T-cell (primary cell): ENCODE measurements around the gene DCC. TPM values are rescaled to one million over a fixed set of nuclear protein-coding genes. Genes with fewer than 3 reads are reported as not detected.

Experiments
- ATAC-seq, 4 experiments: fragments of 200-7000 bp in 3 of 4; fragments of 150-1000 bp in 1 of 4; cut with Tn5 transposase; replicated peaks in 1 of 4; 1 replicate in 3 of 4; 2 replicates in 1 of 4; pipeline ENCODE4 v1.10.0; 2021; ENCODE audit warnings: moderate library complexity in 3 of 4, mild to moderate bottlenecking in 2 of 4, moderate number of reproducible peaks in 1 of 4
- CTCF ChIA-PET, 2 donors: fragments of 300-600 bp; sonication (Branson Sonifier 250); formaldehyde crosslinking; loops; one replicate each; lab custom pipeline; 2022; ENCODE audit warnings: antibody characterized with exemption in 2 of 2; lab: Charles Lee
- POLR2A ChIA-PET, 2 donors: fragments of 300-600 bp; sonication (Branson Sonifier 250); formaldehyde crosslinking; loops; one replicate each; lab custom pipeline; 2022; ENCODE audit warnings: antibody characterized with exemption in 2 of 2; lab: Charles Lee
- DNase-seq, 35 experiments: peaks; one replicate each; pipeline versions ENCODE4 v3.0.0 to v3.0.0-alpha.2; 2013 to 2023
- H3K27ac ChIP-seq: one replicate; pipeline ENCODE4 v1.5.1; 2013; ENCODE audit warnings: low read length
- H3K27me3 ChIP-seq, 2 experiments: replicated peaks in 1 of 2; 1 replicate in 1 of 2; 2 replicates in 1 of 2; pipeline versions ENCODE4 v1.6.1 to v1.7.0; 2013; ENCODE audit warnings: low read length in 1 of 2, mixed read lengths in 1 of 2; ENCODE audit not compliant: control insufficient read depth in 2 of 2, insufficient read depth in 2 of 2; ENCODE audit errors: extremely low read depth in 1 of 2
- H3K36me3 ChIP-seq, 2 donors: 1 replicate in 1 of 2; 2 replicates in 1 of 2; pipeline versions ENCODE4 v1.6.1 to v1.7.0; 2013; ENCODE audit warnings: low read length in 1 of 2; ENCODE audit not compliant: control insufficient read depth in 2 of 2, insufficient read depth in 1 of 2; ENCODE audit errors: extremely low read depth in 1 of 2
- H3K4me1 ChIP-seq, 2 experiments: 1 replicate in 1 of 2; 2 replicates in 1 of 2; pipeline versions ENCODE4 v1.6.1 to v1.7.0; 2013; ENCODE audit warnings: low read length in 2 of 2, mixed read lengths in 1 of 2; ENCODE audit not compliant: insufficient read depth in 2 of 2, control insufficient read depth in 1 of 2; ENCODE audit errors: extremely low read depth in 1 of 2
- H3K4me3 ChIP-seq, 2 donors: 1 replicate in 1 of 2; 2 replicates in 1 of 2; pipeline versions ENCODE4 v1.5.1 to v1.7.0; 2013; ENCODE audit warnings: mild to moderate bottlenecking in 2 of 2, low read length in 1 of 2, moderate library complexity in 1 of 2; ENCODE audit not compliant: control insufficient read depth in 1 of 2; ENCODE audit errors: extremely low read depth in 1 of 2
- H3K9me3 ChIP-seq: 2 replicates; pipeline ENCODE4 v1.7.0; 2013
- H3K27ac Mint-ChIP-seq, 2 donors: one replicate each; pipeline ENCODE4 v1.8.0; 2020 to 2021; ENCODE audit warnings: mild to moderate bottlenecking in 2 of 2, mixed read lengths in 2 of 2
- H3K27me3 Mint-ChIP-seq, 2 donors: one replicate each; pipeline ENCODE4 v1.8.0; 2021 to 2022; ENCODE audit warnings: mixed read lengths in 2 of 2
- H3K36me3 Mint-ChIP-seq: one replicate; pipeline ENCODE4 v1.8.0; 2021; ENCODE audit warnings: mixed read lengths
- H3K4me1 Mint-ChIP-seq, 3 donors: one replicate each; pipeline ENCODE4 v1.8.0; 2020 to 2022; ENCODE audit warnings: mixed read lengths in 3 of 3, mild to moderate bottlenecking in 1 of 3
- H3K4me3 Mint-ChIP-seq, 3 donors: one replicate each; pipeline ENCODE4 v1.8.0; 2020 to 2022; ENCODE audit warnings: mild to moderate bottlenecking in 3 of 3, mixed read lengths in 3 of 3, moderate library complexity in 3 of 3
- H3K9me3 Mint-ChIP-seq, 3 donors: one replicate each; pipeline ENCODE4 v1.8.0; 2020 to 2022; ENCODE audit warnings: mixed read lengths in 3 of 3
- WGBS: methylation state at CpG from one replicate; pipeline ENCODE4 v1.1.5; 2013; ENCODE audit warnings: missing lambda C conversion rate; ENCODE audit not compliant: insufficient coverage; 5-methylcytosine and 5-hydroxymethylcytosine counted together
- total RNA-seq, 35 experiments: library from RNA in 6 of 35; stranded (reverse) in 6 of 35; fragments of 120-200 nt in 1 of 35; gene quantifications; one replicate each; pipeline versions ENCODE4 v1.2.1 to v1.2.4 and lab custom pipeline; 2013 to 2026

Gene DCC
- total RNA-seq, 5 donors from 2014 or later (not counting 1 experiment from before 2014, with no cell fraction given) = not detected

DNA sequence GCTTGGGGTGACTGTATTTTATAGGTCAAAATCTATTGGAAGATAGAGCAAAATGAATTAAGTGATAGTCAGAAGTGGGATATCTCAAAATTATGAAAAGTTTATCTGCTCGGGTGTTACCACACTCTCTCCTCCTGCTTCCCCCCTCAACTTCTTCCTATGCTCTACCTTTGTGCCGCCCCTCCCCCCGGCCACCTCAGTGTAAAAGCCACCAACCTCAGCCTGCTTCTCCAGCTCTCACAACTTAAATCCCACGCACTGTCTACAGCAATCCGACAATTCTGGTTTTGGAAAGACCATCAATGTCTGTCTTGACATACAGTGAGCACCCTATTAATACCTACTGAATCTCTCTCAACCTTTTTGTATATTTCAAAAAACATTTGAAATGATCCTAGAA, 164.6 kb downstream of the DCC start:
- Mint-ChIP-seq H3K4me1 (no peaks in the 10 kb centered on the region), H3K36me3 (no peaks in the 10 kb centered on the region), H3K9me3 (peaks cover 5 to 13% (median 8%) of the 10 kb centered on the region in 3 donors), H3K4me3 (no peak overlapping the region), H3K27me3 (no peaks in the 10 kb centered on the region), H3K27ac (no peak overlapping the region)
- Histone ChIP-seq H3K9me3 (no peaks in the 10 kb centered on the region), H3K27ac (no peak overlapping the region), H3K4me1 (no peaks in the 10 kb centered on the region), H3K27me3 (no peaks in the 10 kb centered on the region), H3K4me3 (no peak overlapping the region), H3K36me3 (no peaks in the 10 kb centered on the region)
- ChIA-PET POLR2A (no interaction called here), CTCF (no interaction called here)
- 76% methylated on average over 4 of the region's 5 CpGs for WGBS
- ATAC-seq = no peak
- no peak for DNase-seq

DNA sequence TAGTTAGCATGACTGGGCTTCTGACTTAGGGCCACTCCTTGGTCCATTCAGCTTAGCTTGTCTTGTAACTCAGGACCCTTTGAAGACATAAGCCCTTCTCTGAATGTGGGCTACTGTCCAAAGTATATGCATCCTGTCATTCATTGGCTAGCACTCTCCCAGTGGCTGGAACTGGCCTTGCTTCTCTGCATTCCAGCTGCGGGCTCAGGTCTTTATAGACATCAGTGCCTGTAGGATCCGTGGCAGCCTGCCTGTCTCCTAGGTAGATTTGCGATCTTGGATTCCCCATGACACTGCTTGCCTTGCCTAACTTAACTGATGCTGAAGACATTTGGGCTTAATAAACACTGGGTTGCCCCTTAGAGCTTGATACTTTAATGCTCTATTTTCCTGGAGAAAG, 170.1 kb downstream of the DCC start:
- WGBS = 83% methylated on average over 3 of the region's 3 CpGs
- no peaks in the 10 kb centered on the region for H3K9me3 ChIP-seq
- DNase-seq (no peak), ATAC-seq (no peak)
- Mint-ChIP-seq H3K9me3 (peaks cover 0 to 8% (median 6%) of the 10 kb centered on the region in 3 donors), H3K27ac (no peak overlapping the region), H3K4me3 (no peak overlapping the region), H3K36me3 (no peaks in the 10 kb centered on the region), H3K4me1 (no peaks in the 10 kb centered on the region), H3K27me3 (no peaks in the 10 kb centered on the region)
- CTCF ChIA-PET = interaction anchor here in 1 of 2 donors (0.7 kb wide), 1 partner anchor 52 kb away, joined by 4 read pairs; no protein-coding TSS in a partner anchor
- no peaks in the 10 kb centered on the region for H3K36me3 ChIP-seq
- POLR2A ChIA-PET = no interaction called here
- no peak overlapping the region for H3K4me3 ChIP-seq
- H3K4me1 ChIP-seq = no peaks in the 10 kb centered on the region
- H3K27me3 ChIP-seq = no peaks in the 10 kb centered on the region
- H3K27ac ChIP-seq = no peak overlapping the region

DNA sequence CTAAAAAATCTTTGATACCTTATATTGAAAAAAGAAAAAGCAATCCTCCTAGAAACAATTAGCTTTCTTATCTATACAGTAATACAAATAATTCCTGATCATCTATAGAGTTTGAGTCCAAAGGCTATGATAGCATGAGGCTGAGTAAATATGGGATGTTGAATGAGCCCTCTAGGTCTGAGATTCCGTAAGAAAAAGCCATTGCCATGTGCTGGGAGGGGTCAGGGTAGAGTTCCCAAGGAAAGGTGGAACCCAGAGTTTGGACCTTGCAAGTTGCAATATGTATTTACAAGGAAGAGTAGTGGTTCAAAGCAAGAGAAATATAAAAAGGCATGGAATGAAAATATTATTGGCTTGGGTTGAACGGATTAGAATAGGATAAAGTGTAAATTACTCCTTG, 178.1 kb downstream of the DCC start:
- no peak for DNase-seq
- Mint-ChIP-seq H3K4me3 (no peak overlapping the region), H3K9me3 (peaks cover 0 to 9% (median 4%) of the 10 kb centered on the region in 3 donors), H3K4me1 (no peaks in the 10 kb centered on the region), H3K27ac (no peak overlapping the region), H3K36me3 (no peaks in the 10 kb centered on the region), H3K27me3 (no peaks in the 10 kb centered on the region)
- no peaks in the 10 kb centered on the region for H3K4me1 ChIP-seq
- no peaks in the 10 kb centered on the region for H3K27me3 ChIP-seq
- H3K4me3 ChIP-seq = no peak overlapping the region
- POLR2A ChIA-PET = no interaction called here
- ATAC-seq = no peak
- 77% methylated on average over 2 of the region's 2 CpGs for WGBS
- CTCF ChIA-PET = no interaction called here
- H3K9me3 ChIP-seq = no peaks in the 10 kb centered on the region
- H3K27ac ChIP-seq = no peak overlapping the region
- H3K36me3 ChIP-seq = no peaks in the 10 kb centered on the region

DNA sequence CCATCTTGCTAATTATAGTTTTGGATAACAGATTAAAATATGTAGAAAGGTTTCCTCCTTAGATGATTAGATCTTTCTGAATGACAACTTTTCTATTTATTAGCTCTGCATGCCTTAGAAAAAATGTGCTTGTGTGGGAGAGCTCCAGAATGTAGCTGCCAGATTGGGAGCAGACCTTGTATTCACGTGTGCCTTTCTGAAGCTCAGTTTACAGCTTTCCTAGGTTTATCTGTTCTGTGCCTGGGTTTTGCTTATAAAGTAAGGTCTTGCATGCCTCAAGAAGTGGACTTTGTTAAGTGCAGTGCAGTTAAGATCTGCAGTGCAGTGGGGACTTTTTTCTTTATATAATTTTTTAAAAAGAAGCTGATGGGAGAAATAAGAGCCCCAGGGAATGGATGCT, 179.0 kb downstream of the DCC start:
- peaks cover 0 to 9% (median 4%) of the 10 kb centered on the region in 3 donors for H3K9me3 Mint-ChIP-seq
- ChIA-PET POLR2A (no interaction called here), CTCF (no interaction called here)
- ATAC-seq (no peak), DNase-seq (no peak)
- H3K9me3 ChIP-seq = no peaks in the 10 kb centered on the region
- no peaks in the 10 kb centered on the region for H3K27me3 Mint-ChIP-seq
- no peaks in the 10 kb centered on the region for H3K36me3 Mint-ChIP-seq
- no peak overlapping the region for H3K27ac ChIP-seq
- H3K4me1 ChIP-seq = no peaks in the 10 kb centered on the region
- H3K27ac Mint-ChIP-seq = no peak overlapping the region
- H3K36me3 ChIP-seq = no peaks in the 10 kb centered on the region
- H3K27me3 ChIP-seq = no peaks in the 10 kb centered on the region
- H3K4me1 Mint-ChIP-seq = no peaks in the 10 kb centered on the region
- WGBS = 71% methylated on average over 1 of the region's 1 CpG
- H3K4me3 Mint-ChIP-seq = no peak overlapping the region
- no peak overlapping the region for H3K4me3 ChIP-seq

DNA sequence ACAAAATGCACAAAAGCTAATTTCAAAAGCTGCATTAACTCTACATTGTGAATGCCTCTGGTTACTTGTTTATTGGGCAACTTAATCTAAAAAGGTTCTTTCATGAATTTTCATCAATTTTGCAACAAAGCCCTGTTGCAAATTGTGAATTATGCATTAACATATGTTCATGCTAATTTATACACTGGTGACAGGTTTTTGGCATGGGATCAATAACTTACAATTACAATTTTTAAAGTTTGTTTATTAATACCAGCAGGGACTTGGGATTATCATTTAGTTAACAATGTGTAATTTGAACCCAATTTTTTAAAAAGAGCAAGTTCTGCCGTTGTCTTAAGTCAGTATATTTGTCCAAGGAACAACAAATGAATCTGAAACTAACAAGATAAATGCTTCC, 183.6 kb downstream of the DCC start:
- POLR2A ChIA-PET = no interaction called here
- DNase-seq (no peak), ATAC-seq (no peak)
- H3K27me3 Mint-ChIP-seq = no peaks in the 10 kb centered on the region
- no peak overlapping the region for H3K27ac ChIP-seq
- H3K4me1 ChIP-seq = no peaks in the 10 kb centered on the region
- CTCF ChIA-PET = no interaction called here
- no peaks in the 10 kb centered on the region for H3K9me3 ChIP-seq
- peaks cover 0 to 8% (median 4%) of the 10 kb centered on the region in 3 donors for H3K9me3 Mint-ChIP-seq
- no peaks in the 10 kb centered on the region for H3K4me1 Mint-ChIP-seq
- no peak overlapping the region for H3K4me3 Mint-ChIP-seq
- no peaks in the 10 kb centered on the region for H3K36me3 Mint-ChIP-seq
- H3K4me3 ChIP-seq = no peak overlapping the region
- no peaks in the 10 kb centered on the region for H3K36me3 ChIP-seq
- no peak overlapping the region for H3K27ac Mint-ChIP-seq
- WGBS = no CpG with 5 or more reads among the region's 1 CpG
- no peaks in the 10 kb centered on the region for H3K27me3 ChIP-seq

DNA sequence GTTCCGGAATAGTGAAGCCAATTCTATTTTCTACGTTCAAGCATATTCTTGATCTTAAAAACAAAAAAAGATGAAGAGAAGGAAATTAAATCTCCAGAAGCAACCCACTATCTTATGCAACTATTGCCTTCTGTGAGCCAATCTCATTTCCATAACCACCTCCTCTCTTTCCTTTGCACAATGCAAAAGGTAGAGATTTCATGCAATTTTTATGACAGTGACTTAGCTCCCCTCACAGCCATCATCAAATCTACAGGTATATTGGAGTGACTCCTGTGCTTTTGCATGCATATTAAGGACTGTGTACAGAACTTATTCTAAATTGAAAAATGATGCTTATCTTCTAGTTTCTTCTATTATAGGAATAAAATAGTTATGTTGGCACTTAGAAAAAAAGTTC, 191.8 kb downstream of the DCC start:
- ATAC-seq (no peak), DNase-seq (no peak)
- ChIA-PET CTCF (no interaction called here), POLR2A (no interaction called here)
- no peaks in the 10 kb centered on the region for H3K9me3 ChIP-seq
- H3K27me3 Mint-ChIP-seq = no peaks in the 10 kb centered on the region
- no peaks in the 10 kb centered on the region for H3K36me3 ChIP-seq
- no peaks in the 10 kb centered on the region for H3K4me1 ChIP-seq
- no peak overlapping the region for H3K27ac Mint-ChIP-seq
- peaks cover 0 to 14% (median 5%) of the 10 kb centered on the region in 3 donors for H3K9me3 Mint-ChIP-seq
- H3K4me3 ChIP-seq = no peak overlapping the region
- H3K27me3 ChIP-seq = no peaks in the 10 kb centered on the region
- WGBS = no CpG with 5 or more reads among the region's 2 CpGs
- H3K4me1 Mint-ChIP-seq = no peaks in the 10 kb centered on the region
- H3K4me3 Mint-ChIP-seq = no peak overlapping the region
- H3K27ac ChIP-seq = no peak overlapping the region
- H3K36me3 Mint-ChIP-seq = no peaks in the 10 kb centered on the region

DNA sequence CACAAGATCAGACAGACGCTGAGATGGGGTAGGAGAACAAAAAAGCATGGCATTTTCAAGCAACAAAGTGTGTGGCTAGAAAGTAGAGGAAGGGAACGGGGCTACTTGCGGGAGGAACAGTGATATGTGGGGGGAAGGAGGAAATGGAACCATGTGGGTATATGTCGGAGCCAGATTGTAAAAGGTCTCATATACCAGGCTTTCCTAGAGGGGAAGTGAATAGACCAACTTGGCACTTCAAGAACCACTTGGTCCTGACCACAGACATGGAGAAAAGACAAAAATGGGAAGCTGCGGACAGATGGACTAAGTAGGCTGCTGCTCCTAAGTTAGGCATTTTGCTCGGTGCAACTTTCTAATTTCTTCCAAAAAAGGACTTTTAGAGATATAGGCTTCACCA, 196.0 kb downstream of the DCC start:
- Histone ChIP-seq H3K9me3 (no peaks in the 10 kb centered on the region), H3K27ac (no peak overlapping the region), H3K4me3 (no peak overlapping the region), H3K36me3 (no peaks in the 10 kb centered on the region), H3K4me1 (no peaks in the 10 kb centered on the region), H3K27me3 (no peaks in the 10 kb centered on the region)
- Mint-ChIP-seq H3K27me3 (no peaks in the 10 kb centered on the region), H3K27ac (no peak overlapping the region), H3K4me3 (no peak overlapping the region), H3K9me3 (peaks cover 0 to 8% (median 4%) of the 10 kb centered on the region in 3 donors), H3K36me3 (no peaks in the 10 kb centered on the region), H3K4me1 (no peaks in the 10 kb centered on the region)
- no peak for ATAC-seq
- ChIA-PET CTCF (no interaction called here), POLR2A (no interaction called here)
- no peak for DNase-seq
- 5% methylated on average over 5 of the region's 6 CpGs for WGBS
